ENCODE results near the gene SEPTIN12.

- no peak for TF ChIP-seq CTCF (conservative IDR thresholded peaks at IDR 0.05; ENCODE audit: low read depth in 2 of 2)
- TF ChIP-seq POLR2AphosphoS5 (IDR thresholded peaks at IDR 0.05; ENCODE audit: low read depth), result no peak
- no peak for TF ChIP-seq EZH2 (IDR thresholded peaks at IDR 0.05; ENCODE audit: low read depth, unreplicated experiment)
- no peak for TF ChIP-seq REST (IDR thresholded peaks at IDR 0.05; ENCODE audit: unreplicated experiment)
- no peak for TF ChIP-seq JUNB (IDR thresholded peaks at IDR 0.05; ENCODE audit: unreplicated experiment)
- TF ChIP-seq NANOG (IDR thresholded peaks at IDR 0.05; ENCODE audit: borderline replicate concordance), result no peak
- TF ChIP-seq EZH2phosphoT487 (IDR thresholded peaks at IDR 0.05; ENCODE audit: unreplicated experiment), result no peak
- TF ChIP-seq CREB1 (CRISPR knock-in tag; IDR thresholded peaks at IDR 0.05; ENCODE audit: low read depth), result no peak
- no peak for TF ChIP-seq STAT1 (IDR thresholded peaks at IDR 0.05; ENCODE audit: unreplicated experiment)
- no peak for TF ChIP-seq ETS1 (IDR thresholded peaks at IDR 0.05)
- TF ChIP-seq ZNF114 (CRISPR knock-in tag; IDR thresholded peaks at IDR 0.05), result no peak
- no peak for TF ChIP-seq ZNF462 (CRISPR knock-in tag; IDR thresholded peaks at IDR 0.05)
- TF ChIP-seq ZNF331 (CRISPR knock-in tag; IDR thresholded peaks at IDR 0.05; ENCODE audit: low read depth), result no peak
Measured at GRCh38 chr16:4831616-4832015, 43.5 kb upstream of the SEPTIN12 start.
